ENCODE data around the gene DIP2A.
"Not testable (repeated sequence)": the region's sequence is repeated elsewhere in the genome, so short reads cannot be mapped to it uniquely, and the experiment has no call there.

DIP2A gene

DNA sequence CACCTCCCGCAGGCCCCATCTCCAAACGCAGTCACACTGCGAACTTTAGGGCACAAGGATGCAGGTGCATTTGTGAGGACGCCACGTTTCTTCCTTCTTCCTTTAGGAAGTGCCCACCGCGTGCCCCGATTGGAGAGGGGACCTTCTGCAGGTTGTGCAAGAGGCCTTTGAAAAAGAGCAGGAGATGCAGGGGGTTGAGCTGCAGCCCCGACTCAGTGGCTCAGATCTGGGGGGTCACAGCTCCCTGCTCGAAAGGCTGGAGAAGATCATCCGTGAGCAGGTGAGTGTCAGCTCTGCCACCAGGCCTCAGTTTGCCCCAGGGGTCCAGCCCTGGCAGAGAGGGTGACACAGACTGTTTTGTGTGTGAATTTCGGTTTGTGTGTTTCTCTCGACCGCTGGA is 31.2 kb upstream of the DIP2A start:
- no peak overlapping the region for H3K9ac ChIP-seq (ENCODE audit: low read depth, low read length)
- H3K27ac ChIP-seq (ENCODE audit: low read length), result no peak overlapping the region
- no peaks in the 10 kb centered on the region for H3K27me3 ChIP-seq (ENCODE audit: insufficient read depth, low read length)
- H3K4me3 ChIP-seq (ENCODE audit: low read length), result no peak overlapping the region
- no peaks in the 10 kb centered on the region for H3K9me3 ChIP-seq (ENCODE audit: insufficient read depth, low read depth, low read length)
- H3K4me1 ChIP-seq (ENCODE audit: insufficient read depth, low read length), result peaks cover 10% of the 10 kb centered on the region; the same call in 1 of the 2 replicates
- H3K36me3 ChIP-seq (ENCODE audit: insufficient read depth, low read depth, low read length), result peaks cover 55% of the 10 kb centered on the region

DNA sequence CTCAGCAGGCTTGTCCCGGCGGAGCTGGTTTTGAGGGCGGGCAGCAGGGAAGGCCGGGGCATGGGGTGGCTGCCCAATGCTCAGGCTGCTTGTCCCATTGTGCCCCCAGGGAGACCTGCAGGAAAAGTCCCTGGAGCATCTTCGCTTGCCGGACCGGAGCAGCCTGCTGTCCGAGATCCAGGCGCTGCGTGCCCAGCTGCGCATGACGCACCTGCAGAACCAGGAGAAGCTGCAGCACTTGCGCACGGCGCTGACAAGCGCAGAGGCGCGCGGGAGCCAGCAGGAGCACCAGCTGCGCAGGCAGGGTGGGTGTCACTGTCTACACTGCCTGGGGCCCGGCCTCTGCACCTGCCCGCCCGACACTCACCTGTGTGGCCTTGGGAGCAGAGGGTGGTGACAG is 30.4 kb upstream of the DIP2A start:
- no peaks in the 10 kb centered on the region for H3K27me3 ChIP-seq (ENCODE audit: insufficient read depth, low read length)
- peaks cover 6% of the 10 kb centered on the region; the same call in 1 of the 2 replicates for H3K4me1 ChIP-seq (ENCODE audit: insufficient read depth, low read length)
- no peaks in the 10 kb centered on the region for H3K9me3 ChIP-seq (ENCODE audit: insufficient read depth, low read depth, low read length)
- peaks cover 54% of the 10 kb centered on the region for H3K36me3 ChIP-seq (ENCODE audit: insufficient read depth, low read depth, low read length)
- no peak overlapping the region for H3K9ac ChIP-seq (ENCODE audit: low read depth, low read length)
- H3K4me3 ChIP-seq (ENCODE audit: low read length), result no peak overlapping the region
- H3K27ac ChIP-seq (ENCODE audit: low read length), result no peak overlapping the region

DNA sequence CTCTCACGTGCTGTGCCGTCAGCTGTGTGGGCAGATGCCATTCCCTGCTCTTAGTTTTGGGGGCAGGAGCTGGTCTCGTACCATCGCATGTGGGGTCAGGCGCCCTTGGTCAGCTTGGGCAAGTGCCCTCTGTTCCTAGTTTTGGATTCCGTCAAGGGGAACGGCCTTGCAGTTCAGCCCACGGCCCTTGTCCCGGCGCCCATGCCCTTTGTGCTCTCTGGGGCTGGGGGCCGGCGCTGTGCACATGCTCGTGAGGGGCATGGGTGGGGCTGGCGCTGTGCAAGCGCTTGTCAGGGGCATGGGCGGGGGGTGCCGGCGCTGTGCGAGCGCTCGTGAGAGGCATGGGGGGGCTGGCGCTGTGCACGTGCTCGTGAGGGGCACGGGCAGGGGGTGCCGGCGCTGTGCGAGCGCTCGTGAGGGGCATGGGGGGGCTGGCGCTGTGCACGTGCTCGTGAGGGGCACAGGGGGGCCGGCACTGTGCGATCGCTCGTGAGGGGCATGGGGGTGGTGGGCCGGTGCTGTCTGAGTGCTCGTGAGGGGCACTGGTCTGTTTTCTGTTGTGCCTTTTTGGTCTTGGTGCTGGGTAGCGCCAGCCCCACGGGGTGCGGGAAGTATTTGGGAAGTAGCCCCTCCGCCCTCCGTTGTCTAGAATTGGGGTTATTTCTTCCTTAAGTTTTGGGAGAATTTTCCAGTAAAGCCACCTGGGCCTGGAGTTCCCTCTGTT is 29.5 kb upstream of the DIP2A start:
- Histone ChIP-seq H3K4me1 (ENCODE audit: insufficient read depth, low read length) (peaks cover 1% of the 10 kb centered on the region; the same call in 1 of the 2 replicates), H3K27ac (ENCODE audit: low read length) (no peak overlapping the region), H3K36me3 (ENCODE audit: insufficient read depth, low read depth, low read length) (peaks cover 56% of the 10 kb centered on the region), H3K9me3 (ENCODE audit: insufficient read depth, low read depth, low read length) (no peaks in the 10 kb centered on the region), H3K4me3 (ENCODE audit: low read length) (no peak overlapping the region), H3K27me3 (ENCODE audit: insufficient read depth, low read length) (no peaks in the 10 kb centered on the region), H3K9ac (ENCODE audit: low read depth, low read length) (no peak overlapping the region)

DNA sequence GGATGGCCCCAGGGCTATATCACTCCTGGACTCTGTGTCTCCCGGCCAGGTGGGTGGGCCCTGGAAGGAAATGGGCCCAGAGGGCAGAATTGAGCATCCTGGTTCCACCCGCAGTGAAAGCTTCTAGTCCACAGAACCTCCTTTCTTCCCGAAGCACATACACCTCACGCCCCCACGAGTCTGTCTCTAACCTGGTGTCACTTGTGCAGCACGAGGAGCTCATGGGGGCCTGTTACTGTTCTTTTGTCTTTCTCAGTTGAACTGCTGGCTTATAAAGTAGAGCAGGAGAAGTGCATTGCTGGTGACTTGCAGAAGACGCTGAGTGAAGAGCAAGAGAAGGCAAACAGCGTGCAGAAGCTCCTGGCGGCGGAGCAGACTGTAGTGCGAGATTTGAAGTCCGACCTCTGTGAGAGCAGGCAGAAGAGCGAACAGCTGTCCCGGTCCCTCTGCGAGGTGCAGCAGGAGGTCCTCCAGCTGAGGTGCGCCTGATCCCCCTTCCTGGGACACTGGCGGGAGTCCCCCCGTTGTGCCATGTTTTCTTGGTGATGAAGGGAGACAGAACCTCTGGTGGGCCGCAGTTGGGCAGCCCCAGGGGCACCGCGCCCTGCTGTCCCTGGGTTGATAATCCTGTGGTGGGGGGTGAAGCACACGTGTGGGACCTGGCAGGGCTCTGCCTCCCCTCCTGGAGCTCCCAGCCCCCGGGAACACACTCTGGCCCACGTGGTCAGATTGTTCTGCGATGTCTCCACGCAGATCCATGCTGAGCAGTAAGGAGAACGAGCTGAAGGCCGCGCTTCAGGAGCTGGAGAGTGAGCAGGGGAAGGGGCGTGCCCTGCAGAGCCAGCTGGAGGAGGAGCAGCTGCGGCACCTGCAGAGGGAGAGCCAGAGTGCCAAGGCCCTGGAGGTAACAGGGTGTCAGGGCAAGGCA is 28.7 kb upstream of the DIP2A start:
- Histone ChIP-seq H3K9me3 (ENCODE audit: insufficient read depth, low read depth, low read length) (no peaks in the 10 kb centered on the region), H3K36me3 (ENCODE audit: insufficient read depth, low read depth, low read length) (peaks cover 65% of the 10 kb centered on the region), H3K27me3 (ENCODE audit: insufficient read depth, low read length) (no peaks in the 10 kb centered on the region), H3K27ac (ENCODE audit: low read length) (no peak overlapping the region), H3K9ac (ENCODE audit: low read depth, low read length) (no peak overlapping the region), H3K4me3 (ENCODE audit: low read length) (no peak overlapping the region), H3K4me1 (ENCODE audit: insufficient read depth, low read length) (no peaks in the 10 kb centered on the region)

DNA sequence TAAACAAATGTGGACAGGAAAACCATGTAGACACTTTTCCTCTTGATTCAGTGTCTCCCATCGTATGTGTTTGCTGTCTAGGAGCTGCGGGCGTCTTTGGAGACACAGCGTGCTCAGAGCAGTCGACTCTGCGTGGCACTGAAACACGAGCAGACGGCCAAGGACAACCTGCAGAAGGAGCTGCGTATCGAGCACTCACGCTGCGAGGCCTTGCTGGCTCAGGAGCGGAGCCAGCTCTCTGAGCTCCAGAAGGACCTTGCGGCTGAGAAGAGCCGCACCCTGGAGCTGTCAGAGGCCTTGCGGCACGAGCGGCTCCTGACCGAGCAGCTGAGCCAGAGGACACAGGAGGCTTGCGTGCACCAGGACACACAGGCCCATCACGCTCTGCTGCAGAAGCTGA is 27.2 kb upstream of the DIP2A start:
- Histone ChIP-seq H3K36me3 (ENCODE audit: insufficient read depth, low read depth, low read length) (peaks cover 71% of the 10 kb centered on the region), H3K9me3 (ENCODE audit: insufficient read depth, low read depth, low read length) (no peaks in the 10 kb centered on the region), H3K9ac (ENCODE audit: low read depth, low read length) (no peak overlapping the region)

DNA sequence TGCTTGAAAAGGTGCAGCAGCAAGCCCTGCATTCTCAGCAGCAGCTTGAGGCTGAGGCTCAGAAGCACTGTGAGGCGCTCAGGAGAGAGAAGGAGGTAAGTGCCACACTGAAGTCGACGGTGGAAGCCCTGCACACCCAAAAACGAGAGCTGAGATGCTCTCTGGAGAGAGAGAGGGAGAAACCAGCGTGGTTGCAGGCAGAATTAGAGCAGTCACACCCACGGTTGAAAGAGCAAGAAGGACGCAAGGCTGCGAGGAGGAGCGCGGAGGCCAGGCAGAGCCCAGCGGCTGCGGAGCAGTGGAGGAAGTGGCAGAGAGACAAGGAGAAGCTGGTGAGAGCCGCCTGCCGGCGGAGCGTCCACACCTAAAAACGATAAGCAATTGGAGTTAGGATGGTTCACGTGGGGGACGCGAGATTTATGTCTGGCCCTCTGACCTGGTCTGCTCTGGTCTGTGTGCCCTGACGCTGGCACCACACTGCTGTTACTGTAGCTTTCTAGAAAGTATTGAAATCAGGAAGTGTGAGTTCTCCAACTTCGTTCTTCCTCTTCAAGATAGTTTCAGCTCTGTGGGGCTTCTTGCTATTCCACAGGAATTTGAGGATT is 26.7 kb upstream of the DIP2A start:
- no peak overlapping the region for H3K4me3 ChIP-seq (ENCODE audit: low read length)
- no peak overlapping the region for H3K9ac ChIP-seq (ENCODE audit: low read depth, low read length)
- no peaks in the 10 kb centered on the region for H3K27me3 ChIP-seq (ENCODE audit: insufficient read depth, low read length)
- H3K27ac ChIP-seq (ENCODE audit: low read length), result no peak overlapping the region
- peaks cover 71% of the 10 kb centered on the region for H3K36me3 ChIP-seq (ENCODE audit: insufficient read depth, low read depth, low read length)
- H3K9me3 ChIP-seq (ENCODE audit: insufficient read depth, low read depth, low read length), result no peaks in the 10 kb centered on the region
- no peaks in the 10 kb centered on the region for H3K4me1 ChIP-seq (ENCODE audit: insufficient read depth, low read length)

More for the DNA sequence above, 27.2 kb upstream of the DIP2A start:
- H3K27me3 ChIP-seq (ENCODE audit: insufficient read depth, low read length), result no peaks in the 10 kb centered on the region
- H3K4me1 ChIP-seq (ENCODE audit: insufficient read depth, low read length), result no peaks in the 10 kb centered on the region
- H3K4me3 ChIP-seq (ENCODE audit: low read length), result no peak overlapping the region
- H3K27ac ChIP-seq (ENCODE audit: low read length), result no peak overlapping the region

DNA sequence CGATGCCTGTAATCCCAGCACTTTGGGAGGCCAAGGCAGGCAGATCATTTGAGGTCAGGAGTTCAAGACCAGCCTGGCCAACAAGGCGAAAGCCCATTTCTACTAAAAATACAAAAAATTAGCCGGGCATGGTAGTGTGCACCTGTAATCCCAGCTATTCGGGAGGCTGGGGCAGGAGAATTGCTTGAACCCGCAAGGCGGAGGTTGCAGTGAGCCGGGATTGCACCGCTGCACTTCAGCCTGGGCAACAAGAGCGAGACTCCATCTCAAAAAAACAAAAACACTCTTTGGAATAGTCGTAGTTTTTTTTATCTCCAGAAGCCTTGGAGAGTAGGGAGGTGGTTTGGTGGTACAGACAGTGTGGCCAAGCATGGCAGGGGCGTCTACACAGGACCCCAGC is 25.6 kb upstream of the DIP2A start:
- H3K36me3 ChIP-seq (ENCODE audit: insufficient read depth, low read depth, low read length), result peaks cover 70% of the 10 kb centered on the region
- not testable (repeated sequence) for H3K27ac ChIP-seq (ENCODE audit: low read length); H3K9ac ChIP-seq (ENCODE audit: low read depth, low read length); H3K4me1 ChIP-seq (ENCODE audit: insufficient read depth, low read length); H3K27me3 ChIP-seq (ENCODE audit: insufficient read depth, low read length); H3K4me3 ChIP-seq (ENCODE audit: low read length); H3K9me3 ChIP-seq (ENCODE audit: insufficient read depth, low read depth, low read length)

DNA sequence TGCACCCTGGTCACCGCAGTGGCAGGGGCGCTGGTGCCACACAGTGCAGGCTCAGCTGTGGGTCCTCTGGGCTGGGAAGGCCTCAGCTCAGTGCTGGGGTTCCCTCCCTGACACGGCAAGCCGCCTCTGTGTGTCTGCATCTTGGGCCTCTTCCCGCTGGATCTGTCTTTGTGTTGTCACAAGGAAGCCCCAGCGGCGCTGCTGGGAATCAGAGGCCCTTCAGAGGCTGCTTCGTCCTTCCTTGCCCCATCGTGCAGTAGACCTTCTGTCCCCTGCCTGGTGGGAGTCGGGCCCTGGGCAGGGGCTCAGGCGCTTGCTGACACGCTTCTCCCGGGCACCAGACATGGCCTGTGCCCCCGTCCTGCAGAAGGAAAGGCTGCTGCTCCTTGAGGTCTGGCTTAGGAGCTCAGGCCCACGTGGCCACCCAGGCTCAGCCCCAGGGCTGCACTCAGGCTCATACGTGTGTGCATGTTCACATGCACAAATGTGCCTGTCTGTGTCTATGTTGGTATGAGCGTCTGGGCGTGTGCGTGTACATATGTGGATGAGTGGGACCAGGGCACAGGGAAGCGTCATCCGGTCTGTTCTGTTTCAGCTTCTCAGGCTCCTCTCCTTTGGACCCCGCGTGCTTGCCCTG is 24.3 kb upstream of the DIP2A start:
- Histone ChIP-seq H3K9ac (ENCODE audit: low read depth, low read length) (no peak overlapping the region), H3K27me3 (ENCODE audit: insufficient read depth, low read length) (no peaks in the 10 kb centered on the region), H3K4me1 (ENCODE audit: insufficient read depth, low read length) (no peaks in the 10 kb centered on the region), H3K27ac (ENCODE audit: low read length) (no peak overlapping the region), H3K9me3 (ENCODE audit: insufficient read depth, low read depth, low read length) (no peaks in the 10 kb centered on the region), H3K4me3 (ENCODE audit: low read length) (no peak overlapping the region), H3K36me3 (ENCODE audit: insufficient read depth, low read depth, low read length) (peaks cover 70% of the 10 kb centered on the region)

DNA sequence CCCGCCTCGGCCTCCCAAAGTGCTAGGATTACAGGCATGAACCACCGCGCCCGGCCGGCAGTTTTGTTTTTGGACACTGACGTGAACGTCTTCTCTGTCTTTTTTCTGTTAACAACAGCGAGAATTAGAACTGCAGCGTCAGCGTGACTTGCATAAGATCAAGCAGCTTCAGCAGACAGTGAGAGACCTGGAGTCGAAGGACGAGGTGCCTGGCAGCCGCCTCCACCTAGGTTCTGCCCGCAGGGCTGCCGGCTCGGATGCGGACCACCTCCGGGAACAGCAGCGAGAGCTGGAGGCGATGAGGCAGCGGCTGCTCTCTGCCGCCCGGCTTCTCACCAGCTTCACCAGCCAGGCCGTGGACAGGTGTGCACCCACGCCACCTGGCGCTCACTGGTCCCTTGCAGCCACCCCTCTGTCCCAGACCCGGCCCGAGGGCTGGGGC is 22.9 kb upstream of the DIP2A start:
- no peaks in the 10 kb centered on the region for H3K9me3 ChIP-seq (ENCODE audit: insufficient read depth, low read depth, low read length)
- peaks cover 71% of the 10 kb centered on the region for H3K36me3 ChIP-seq (ENCODE audit: insufficient read depth, low read depth, low read length)
- no peaks in the 10 kb centered on the region for H3K4me1 ChIP-seq (ENCODE audit: insufficient read depth, low read length)
- H3K4me3 ChIP-seq (ENCODE audit: low read length), result no peak overlapping the region
- no peak overlapping the region for H3K9ac ChIP-seq (ENCODE audit: low read depth, low read length)
- no peaks in the 10 kb centered on the region for H3K27me3 ChIP-seq (ENCODE audit: insufficient read depth, low read length)
- no peak overlapping the region for H3K27ac ChIP-seq (ENCODE audit: low read length)

DNA sequence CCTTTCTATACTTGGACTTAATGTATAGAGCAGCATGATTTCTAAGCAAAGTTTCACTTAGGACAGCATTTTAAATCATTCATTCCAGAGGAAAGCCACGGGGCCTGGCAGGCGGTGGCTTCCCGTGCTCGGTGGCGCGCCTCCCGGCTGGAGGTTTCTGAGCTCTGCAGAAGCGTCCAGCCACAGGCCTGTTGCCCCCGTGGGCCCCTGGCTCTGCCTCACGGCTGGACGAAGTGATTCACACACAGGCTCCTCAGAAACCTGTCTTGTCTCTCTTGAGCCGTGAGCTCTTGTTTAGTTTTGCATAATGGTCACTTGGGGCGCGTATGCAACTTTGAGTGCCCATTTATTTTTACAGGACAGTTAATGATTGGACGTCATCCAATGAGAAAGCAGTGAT is 22.1 kb upstream of the DIP2A start:
- H3K9ac ChIP-seq (ENCODE audit: low read depth, low read length), result no peak overlapping the region
- H3K9me3 ChIP-seq (ENCODE audit: insufficient read depth, low read depth, low read length), result no peaks in the 10 kb centered on the region
- no peaks in the 10 kb centered on the region for H3K4me1 ChIP-seq (ENCODE audit: insufficient read depth, low read length)
- H3K4me3 ChIP-seq (ENCODE audit: low read length), result no peak overlapping the region
- H3K27me3 ChIP-seq (ENCODE audit: insufficient read depth, low read length), result no peaks in the 10 kb centered on the region
- no peak overlapping the region for H3K27ac ChIP-seq (ENCODE audit: low read length)
- peaks cover 73% of the 10 kb centered on the region for H3K36me3 ChIP-seq (ENCODE audit: insufficient read depth, low read depth, low read length)

DNA sequence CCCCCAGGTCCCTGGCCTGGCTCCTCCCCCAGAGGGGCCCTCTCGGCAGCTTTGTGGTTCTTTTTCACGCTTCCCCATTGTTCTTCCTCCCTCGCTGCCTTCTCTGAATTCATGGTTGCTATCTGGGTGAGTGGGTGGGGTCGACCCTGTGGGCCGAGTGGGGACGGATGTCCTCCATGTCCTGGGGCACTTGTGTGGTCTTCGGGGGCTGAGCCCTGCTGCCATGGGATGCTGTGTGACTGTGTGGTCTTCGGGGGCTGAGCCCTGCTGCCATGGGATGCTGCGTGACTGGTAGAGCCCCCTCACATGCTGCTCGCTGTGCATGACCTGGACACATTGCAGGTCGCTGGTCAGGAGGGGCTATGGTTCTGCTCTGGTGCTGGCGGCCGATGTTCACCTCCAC is 21.6 kb upstream of the DIP2A start:
- Histone ChIP-seq H3K36me3 (ENCODE audit: insufficient read depth, low read depth, low read length) (peaks cover 73% of the 10 kb centered on the region), H3K27ac (ENCODE audit: low read length) (no peak overlapping the region), H3K4me1 (ENCODE audit: insufficient read depth, low read length) (no peaks in the 10 kb centered on the region), H3K9ac (ENCODE audit: low read depth, low read length) (no peak overlapping the region), H3K9me3 (ENCODE audit: insufficient read depth, low read depth, low read length) (no peaks in the 10 kb centered on the region), H3K27me3 (ENCODE audit: insufficient read depth, low read length) (no peaks in the 10 kb centered on the region), H3K4me3 (ENCODE audit: low read length) (no peak overlapping the region)

Data from iPS-20b (cell line).